ENCODE measurements around the gene CACNB2.
"Not testable (repeated sequence)": the region's sequence is repeated elsewhere in the genome, so short reads cannot be mapped to it uniquely, and the experiment has no call there.

Gene CACNB2

GRCh38 chr10:18563003-18563726, 422.9 kb downstream of the CACNB2 start:
- H3K4me3 ChIP-seq (ENCODE audit: low read depth, low read length), result no peak overlapping the region
- TF ChIP-seq, protein P1, sequence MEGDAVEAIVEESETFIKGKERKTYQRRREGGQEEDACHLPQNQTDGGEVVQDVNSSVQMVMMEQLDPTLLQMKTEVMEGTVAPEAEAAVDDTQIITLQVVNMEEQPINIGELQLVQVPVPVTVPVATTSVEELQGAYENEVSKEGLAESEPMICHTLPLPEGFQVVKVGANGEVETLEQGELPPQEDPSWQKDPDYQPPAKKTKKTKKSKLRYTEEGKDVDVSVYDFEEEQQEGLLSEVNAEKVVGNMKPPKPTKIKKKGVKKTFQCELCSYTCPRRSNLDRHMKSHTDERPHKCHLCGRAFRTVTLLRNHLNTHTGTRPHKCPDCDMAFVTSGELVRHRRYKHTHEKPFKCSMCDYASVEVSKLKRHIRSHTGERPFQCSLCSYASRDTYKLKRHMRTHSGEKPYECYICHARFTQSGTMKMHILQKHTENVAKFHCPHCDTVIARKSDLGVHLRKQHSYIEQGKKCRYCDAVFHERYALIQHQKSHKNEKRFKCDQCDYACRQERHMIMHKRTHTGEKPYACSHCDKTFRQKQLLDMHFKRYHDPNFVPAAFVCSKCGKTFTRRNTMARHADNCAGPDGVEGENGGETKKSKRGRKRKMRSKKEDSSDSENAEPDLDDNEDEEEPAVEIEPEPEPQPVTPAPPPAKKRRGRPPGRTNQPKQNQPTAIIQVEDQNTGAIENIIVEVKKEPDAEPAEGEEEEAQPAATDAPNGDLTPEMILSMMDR (IDR thresholded peaks at IDR 0.05; ENCODE audit: low read depth, low read length, missing control alignments), result no peak
- no peak for DNase-seq (ENCODE audit: low read depth)
- in situ Hi-C loops (cut with HindIII; ENCODE audit: low sequenced_read_pairs), result no loop called here

- DNase-seq (ENCODE audit: low read depth), result no peak
- H3K4me3 ChIP-seq (ENCODE audit: low read depth, low read length), result no peak overlapping the region
- in situ Hi-C loops (cut with HindIII; ENCODE audit: low sequenced_read_pairs), result no loop called here
- TF ChIP-seq, protein P1 (IDR thresholded peaks at IDR 0.05; ENCODE audit: low read depth, low read length, missing control alignments), result no peak
Observed at GRCh38 chr10:18565006-18565405, 424.8 kb downstream of the CACNB2 start.

GRCh38 chr10:18566177-18566576, 426.0 kb downstream of the CACNB2 start:
- in situ Hi-C loops (cut with HindIII; ENCODE audit: low sequenced_read_pairs), result no loop called here
- TF ChIP-seq, protein P1 (IDR thresholded peaks at IDR 0.05; ENCODE audit: low read depth, low read length, missing control alignments), result no peak
- DNase-seq (ENCODE audit: low read depth), result no peak
- no peak overlapping the region for H3K4me3 ChIP-seq (ENCODE audit: low read depth, low read length)

DNA sequence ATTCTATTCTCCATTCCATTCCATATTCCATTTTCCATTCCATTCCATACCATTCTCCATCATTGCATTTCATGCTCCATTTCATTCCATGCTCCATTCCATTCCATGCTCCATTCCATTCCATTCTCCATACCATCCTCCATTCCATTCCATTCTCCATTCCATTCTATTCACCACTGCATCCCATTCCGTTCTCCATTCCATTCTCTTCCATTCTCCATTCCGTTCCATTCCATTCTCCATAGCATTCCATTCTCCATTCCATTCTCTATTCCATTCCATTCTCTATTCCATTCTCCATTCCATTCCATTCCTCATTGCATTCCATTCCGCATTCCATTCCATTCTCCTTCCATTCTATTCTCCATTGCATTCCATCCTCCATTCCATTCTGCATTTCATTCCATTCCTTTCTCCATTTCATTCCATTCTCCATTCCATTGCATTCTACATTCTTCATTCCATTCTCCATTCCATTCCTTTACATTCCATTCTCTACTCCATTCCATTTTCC, 427.2 kb downstream of the CACNB2 start:
- in situ Hi-C loops (cut with HindIII; ENCODE audit: low sequenced_read_pairs), result no loop called here
- TF ChIP-seq, protein P1 (IDR thresholded peaks at IDR 0.05; ENCODE audit: low read depth, low read length, missing control alignments), result no peak
- no peak for DNase-seq (ENCODE audit: low read depth)
- no peak overlapping the region for H3K4me3 ChIP-seq (ENCODE audit: low read depth, low read length)

GRCh38 chr10:18570386-18570785, 430.2 kb downstream of the CACNB2 start:
- DNase-seq (ENCODE audit: low read depth); in situ Hi-C loops (cut with HindIII; ENCODE audit: low sequenced_read_pairs); H3K4me3 ChIP-seq (ENCODE audit: low read depth, low read length): not testable (repeated sequence)

DNA sequence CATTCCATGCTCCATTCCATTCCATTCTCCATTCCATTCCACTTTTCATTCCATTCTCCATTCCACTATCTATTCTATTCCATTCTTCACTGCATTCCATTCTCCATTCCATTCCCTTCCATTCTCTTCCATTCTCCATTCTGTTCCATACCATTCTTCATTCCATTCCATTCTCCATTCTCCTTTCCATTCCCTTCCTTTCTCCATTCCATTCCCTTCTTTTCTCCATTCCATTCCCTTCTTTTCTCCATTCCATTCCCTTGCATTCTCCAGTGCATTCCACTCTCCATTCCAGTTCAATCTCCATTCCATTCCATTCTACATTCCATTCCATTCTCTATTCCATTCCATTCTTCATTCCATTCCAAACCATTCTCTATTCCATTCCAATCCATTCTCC, 430.9 kb downstream of the CACNB2 start:
- no peak overlapping the region for H3K4me3 ChIP-seq (ENCODE audit: low read depth, low read length)
- TF ChIP-seq, protein P1 (IDR thresholded peaks at IDR 0.05; ENCODE audit: low read depth, low read length, missing control alignments), result no peak
- no peak for DNase-seq (ENCODE audit: low read depth)
- in situ Hi-C loops (cut with HindIII; ENCODE audit: low sequenced_read_pairs), result no loop called here

DNA sequence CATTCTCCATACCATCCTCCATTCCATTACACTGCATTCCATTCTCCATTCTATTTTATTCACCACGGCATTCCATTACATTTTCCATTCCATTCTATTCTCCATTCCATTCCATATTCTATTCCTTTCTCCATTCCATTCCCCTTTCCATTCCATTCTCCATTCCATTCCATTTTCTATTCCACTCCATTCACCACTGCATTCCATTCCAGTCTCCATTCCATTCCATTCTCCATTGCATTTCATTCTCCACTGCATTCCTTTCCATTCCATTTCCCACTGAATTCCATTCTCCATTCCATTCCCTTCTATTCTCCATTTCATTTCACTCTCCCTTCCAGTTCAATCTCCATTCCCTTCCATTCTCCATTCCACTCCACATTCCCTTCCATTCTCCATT, 431.6 kb downstream of the CACNB2 start:
- no peak overlapping the region for H3K4me3 ChIP-seq (ENCODE audit: low read depth, low read length)
- in situ Hi-C loops (cut with HindIII; ENCODE audit: low sequenced_read_pairs), result no loop called here
- TF ChIP-seq, protein P1 (IDR thresholded peaks at IDR 0.05; ENCODE audit: low read depth, low read length, missing control alignments), result no peak
- DNase-seq (ENCODE audit: low read depth), result no peak

Measured in astrocyte of the cerebellum (primary cell).